ENCODE results near the gene PLEKHM3.

The PLEKHM3 gene

DNA sequence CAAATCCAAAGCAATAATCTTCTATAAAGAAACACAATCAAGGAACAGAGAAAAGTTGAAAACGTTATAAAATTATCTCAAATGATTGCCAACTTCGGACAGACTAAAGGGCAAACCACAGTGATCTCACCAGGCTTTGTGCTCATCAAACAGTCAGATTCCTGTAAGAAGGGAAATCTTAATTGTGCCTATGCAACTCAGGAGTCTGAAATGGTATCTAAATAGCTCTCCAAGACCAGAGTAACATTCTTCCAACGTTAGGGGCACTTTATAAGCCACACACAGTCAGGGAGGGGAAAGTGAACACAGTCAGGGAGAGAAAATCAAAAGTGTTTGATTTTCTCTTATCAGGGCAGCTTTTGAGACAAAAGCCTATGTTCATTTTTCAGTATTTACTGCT lies 29.4 kb downstream of the PLEKHM3 start:
- TF ChIP-seq, protein P1, sequence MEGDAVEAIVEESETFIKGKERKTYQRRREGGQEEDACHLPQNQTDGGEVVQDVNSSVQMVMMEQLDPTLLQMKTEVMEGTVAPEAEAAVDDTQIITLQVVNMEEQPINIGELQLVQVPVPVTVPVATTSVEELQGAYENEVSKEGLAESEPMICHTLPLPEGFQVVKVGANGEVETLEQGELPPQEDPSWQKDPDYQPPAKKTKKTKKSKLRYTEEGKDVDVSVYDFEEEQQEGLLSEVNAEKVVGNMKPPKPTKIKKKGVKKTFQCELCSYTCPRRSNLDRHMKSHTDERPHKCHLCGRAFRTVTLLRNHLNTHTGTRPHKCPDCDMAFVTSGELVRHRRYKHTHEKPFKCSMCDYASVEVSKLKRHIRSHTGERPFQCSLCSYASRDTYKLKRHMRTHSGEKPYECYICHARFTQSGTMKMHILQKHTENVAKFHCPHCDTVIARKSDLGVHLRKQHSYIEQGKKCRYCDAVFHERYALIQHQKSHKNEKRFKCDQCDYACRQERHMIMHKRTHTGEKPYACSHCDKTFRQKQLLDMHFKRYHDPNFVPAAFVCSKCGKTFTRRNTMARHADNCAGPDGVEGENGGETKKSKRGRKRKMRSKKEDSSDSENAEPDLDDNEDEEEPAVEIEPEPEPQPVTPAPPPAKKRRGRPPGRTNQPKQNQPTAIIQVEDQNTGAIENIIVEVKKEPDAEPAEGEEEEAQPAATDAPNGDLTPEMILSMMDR (conservative IDR thresholded peaks at IDR 0.05; ENCODE audit: control insufficient read depth, insufficient read depth, low read depth, low read length), result no peak
- peak; percentile 48 for DNase-seq (ENCODE audit: low read depth)
- H3K4me3 ChIP-seq (ENCODE audit: control insufficient read depth, low read depth, low read length), result no peak overlapping the region

DNA sequence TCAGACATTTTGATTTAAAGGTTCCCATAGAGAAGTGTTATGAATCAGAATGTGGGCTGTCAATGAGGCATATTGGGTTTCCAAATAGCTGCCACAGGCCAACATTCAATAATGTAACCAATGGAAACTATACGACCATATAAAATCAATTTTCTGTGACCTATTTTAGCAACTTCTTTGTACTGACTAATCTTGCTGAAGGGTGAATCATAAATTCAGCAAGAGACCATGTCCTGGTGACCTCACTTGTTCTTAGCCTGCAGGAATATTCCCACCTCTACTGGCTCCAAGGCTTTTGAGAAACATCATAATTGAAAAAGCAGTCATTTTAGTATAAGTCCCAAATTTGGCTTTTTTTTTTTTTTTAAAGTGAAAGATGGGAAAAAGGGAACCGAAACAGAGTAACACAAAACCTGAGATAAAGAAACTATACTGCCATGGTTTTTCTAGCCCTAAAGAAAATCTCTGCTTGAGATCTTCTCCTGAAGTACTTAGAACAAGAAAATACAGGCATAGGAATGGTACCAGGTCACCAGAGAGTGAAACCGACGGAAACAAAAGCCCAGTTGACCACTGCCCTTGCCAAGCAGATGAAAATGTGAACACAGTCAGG lies 32.1 kb downstream of the PLEKHM3 start:
- DNase-seq (ENCODE audit: low read depth), result peak; percentile 87
- TF ChIP-seq, protein P1 (conservative IDR thresholded peaks at IDR 0.05; ENCODE audit: control insufficient read depth, insufficient read depth, low read depth, low read length), result no peak
- no peak overlapping the region for H3K4me3 ChIP-seq (ENCODE audit: control insufficient read depth, low read depth, low read length)

DNA sequence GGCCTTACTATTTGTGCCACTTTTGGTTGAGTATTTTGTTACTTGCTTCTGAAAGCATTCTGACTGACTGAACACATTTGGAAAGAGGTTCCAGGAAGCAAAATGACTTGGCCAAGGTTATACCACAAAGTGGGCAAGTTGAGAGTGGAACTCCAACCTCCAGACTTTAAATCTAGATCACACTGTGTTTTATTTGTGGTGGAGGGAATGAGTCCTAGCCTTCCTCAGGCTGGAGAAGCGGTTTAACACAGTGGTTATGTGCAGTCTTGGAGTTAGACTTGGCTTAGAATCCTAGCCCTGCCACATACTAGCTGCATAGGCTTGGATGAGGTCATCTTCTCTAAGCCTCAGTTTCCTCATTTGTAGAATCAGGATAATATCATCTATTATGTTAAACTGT lies 33.4 kb downstream of the PLEKHM3 start:
- no peak for DNase-seq (ENCODE audit: low read depth)
- TF ChIP-seq, protein P1 (conservative IDR thresholded peaks at IDR 0.05; ENCODE audit: control insufficient read depth, insufficient read depth, low read depth, low read length), result no peak
- H3K4me3 ChIP-seq (ENCODE audit: control insufficient read depth, low read depth, low read length), result no peak overlapping the region

DNA sequence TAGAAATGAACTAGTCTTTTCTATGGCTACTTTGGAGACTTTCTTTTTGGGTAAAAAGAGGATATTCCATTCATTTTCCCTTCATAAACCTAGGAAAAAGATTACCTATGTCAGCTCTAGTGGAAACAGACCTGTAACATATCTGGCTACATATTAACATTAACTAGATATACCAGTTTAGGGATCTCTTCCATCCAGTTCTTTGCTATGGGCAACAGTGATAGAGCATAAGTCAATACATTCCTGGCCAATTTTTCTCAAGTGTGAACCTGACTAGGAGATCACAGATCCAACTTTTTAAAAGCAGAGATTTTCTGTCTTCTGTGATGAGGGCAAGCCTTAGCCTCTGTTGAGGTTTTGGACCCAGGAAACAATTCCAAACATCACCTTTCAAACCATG lies 34.5 kb downstream of the PLEKHM3 start:
- TF ChIP-seq, protein P1 (conservative IDR thresholded peaks at IDR 0.05; ENCODE audit: control insufficient read depth, insufficient read depth, low read depth, low read length), result no peak
- DNase-seq (ENCODE audit: low read depth), result no peak
- H3K4me3 ChIP-seq (ENCODE audit: control insufficient read depth, low read depth, low read length), result no peak overlapping the region

DNA sequence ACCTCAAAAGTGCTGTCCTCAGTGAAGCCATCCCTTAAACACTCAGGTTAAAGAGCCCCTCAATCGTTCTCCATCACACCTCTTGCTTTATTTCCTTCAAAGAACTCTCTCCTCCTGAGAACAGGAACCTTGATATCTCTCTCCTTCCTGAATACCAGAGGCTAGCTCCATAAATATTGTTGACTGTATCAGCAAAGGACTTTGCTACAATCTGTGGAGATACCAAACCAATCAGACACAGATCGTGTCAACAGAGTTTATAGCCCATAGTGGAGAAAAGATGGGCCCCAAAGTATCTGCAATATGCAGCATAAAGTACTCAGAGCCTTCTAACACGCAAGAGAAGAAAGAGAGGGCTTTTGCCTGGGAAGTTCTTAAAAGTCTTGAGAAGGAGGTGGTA lies 36.4 kb downstream of the PLEKHM3 start:
- DNase-seq (ENCODE audit: low read depth), result no peak
- H3K4me3 ChIP-seq (ENCODE audit: control insufficient read depth, low read depth, low read length), result no peak overlapping the region
- TF ChIP-seq, protein P1 (conservative IDR thresholded peaks at IDR 0.05; ENCODE audit: control insufficient read depth, insufficient read depth, low read depth, low read length), result no peak

DNA sequence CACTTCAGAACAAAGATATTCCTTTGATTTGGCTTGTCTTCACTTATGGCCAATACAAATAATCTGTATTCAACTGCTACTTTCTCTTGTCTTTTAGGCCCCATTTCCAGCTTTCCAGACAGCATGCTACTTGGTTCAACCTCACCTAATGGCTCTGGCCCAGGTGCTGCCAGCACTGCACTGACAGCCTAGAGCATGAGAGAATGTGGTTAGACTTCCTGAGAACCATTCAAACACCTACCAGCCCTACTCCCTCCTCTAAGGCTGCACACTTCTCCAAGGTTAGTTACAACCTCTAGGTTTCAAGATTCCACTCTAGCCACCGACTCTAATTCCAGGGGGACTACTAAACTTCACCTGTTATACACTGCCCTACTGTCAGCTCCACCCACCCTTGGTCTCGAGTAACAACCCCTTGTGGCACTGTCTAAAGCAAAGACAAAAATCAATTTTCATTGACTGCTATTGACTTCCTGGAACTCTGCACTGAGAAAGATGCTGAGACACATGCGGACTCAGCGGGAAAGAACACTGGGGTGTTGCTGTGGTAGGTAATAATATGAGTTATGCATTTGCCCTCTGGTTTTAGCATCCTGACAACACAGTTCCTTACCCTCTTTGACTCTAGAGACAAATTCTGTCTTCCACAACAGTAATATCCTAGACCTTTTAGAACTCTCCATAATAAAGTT lies 38.2 kb downstream of the PLEKHM3 start:
- TF ChIP-seq, protein P1 (conservative IDR thresholded peaks at IDR 0.05; ENCODE audit: control insufficient read depth, insufficient read depth, low read depth, low read length), result no peak
- H3K4me3 ChIP-seq (ENCODE audit: control insufficient read depth, low read depth, low read length), result no peak overlapping the region

More for the DNA sequence above, 38.2 kb downstream of the PLEKHM3 start:
- no peak for DNase-seq (ENCODE audit: low read depth)
